Upper lobe of left lung (tissue), 4 donors: ENCODE measurements around the gene LIPG.

ENCODE experiments used
- POLR2AphosphoS5 ChIP-seq, 2 donors: sonication (generic); formaldehyde crosslinking; IDR thresholded peaks; one replicate each; pipeline ENCODE4 v1.5.1; 2017; ENCODE audit warnings: antibody characterized with exemption in 2 of 2
- TF ChIP-seq, protein P1 (sequence below), 6 experiments: fragments of 450-650 bp in 4 of 6; fragments of 200-600 bp in 2 of 6; sonication (generic) in 2 of 6; IDR thresholded peaks; one replicate each; pipeline ENCODE4 v1.5.1; 2016 to 2019; ENCODE audit warnings: antibody characterized with exemption in 6 of 6

DNA sequence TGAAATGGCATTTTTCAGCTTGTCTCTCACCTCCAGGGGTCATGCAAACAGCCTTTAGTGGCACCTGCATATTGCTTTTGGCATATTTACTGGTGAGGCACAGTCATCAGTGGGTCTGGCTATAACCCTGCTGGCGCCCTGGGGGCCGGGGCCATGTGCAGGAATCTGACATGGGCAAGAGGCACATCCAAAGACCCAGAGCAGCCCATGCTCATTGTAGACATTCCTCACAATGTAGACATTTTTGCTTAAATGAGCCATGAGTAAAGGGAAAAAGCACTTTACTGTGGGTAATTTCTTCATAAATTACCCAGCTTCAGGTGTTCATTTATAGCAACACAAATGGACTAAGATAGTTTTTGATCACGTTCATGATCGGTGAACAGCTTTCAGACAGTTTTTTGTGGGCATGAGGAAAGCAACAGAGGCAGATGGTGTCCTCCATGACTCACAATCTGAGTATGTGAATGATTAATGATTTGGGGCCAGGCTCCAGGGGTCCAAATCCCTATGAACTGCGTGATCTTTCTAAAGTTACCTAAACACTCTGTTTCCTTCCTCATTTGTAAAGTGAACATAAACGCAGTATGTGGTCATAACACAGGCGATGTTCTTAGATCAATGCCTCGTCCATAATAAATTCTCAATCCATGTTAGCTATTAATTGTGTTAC is 85.8 kb downstream of the LIPG start:
- TF ChIP-seq POLR2AphosphoS5 (IDR thresholded peaks at IDR 0.05): no peak
- TF ChIP-seq, protein P1, sequence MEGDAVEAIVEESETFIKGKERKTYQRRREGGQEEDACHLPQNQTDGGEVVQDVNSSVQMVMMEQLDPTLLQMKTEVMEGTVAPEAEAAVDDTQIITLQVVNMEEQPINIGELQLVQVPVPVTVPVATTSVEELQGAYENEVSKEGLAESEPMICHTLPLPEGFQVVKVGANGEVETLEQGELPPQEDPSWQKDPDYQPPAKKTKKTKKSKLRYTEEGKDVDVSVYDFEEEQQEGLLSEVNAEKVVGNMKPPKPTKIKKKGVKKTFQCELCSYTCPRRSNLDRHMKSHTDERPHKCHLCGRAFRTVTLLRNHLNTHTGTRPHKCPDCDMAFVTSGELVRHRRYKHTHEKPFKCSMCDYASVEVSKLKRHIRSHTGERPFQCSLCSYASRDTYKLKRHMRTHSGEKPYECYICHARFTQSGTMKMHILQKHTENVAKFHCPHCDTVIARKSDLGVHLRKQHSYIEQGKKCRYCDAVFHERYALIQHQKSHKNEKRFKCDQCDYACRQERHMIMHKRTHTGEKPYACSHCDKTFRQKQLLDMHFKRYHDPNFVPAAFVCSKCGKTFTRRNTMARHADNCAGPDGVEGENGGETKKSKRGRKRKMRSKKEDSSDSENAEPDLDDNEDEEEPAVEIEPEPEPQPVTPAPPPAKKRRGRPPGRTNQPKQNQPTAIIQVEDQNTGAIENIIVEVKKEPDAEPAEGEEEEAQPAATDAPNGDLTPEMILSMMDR (IDR thresholded peaks at IDR 0.05): no peak
